Ascending aorta (tissue), 2 donors: ENCODE results near the gene MVB12B. TPM values are rescaled to one million over a fixed set of nuclear protein-coding genes. Genes with fewer than 3 reads are reported as not detected.
"Not testable (repeated sequence)": the region's sequence is repeated elsewhere in the genome, so short reads cannot be mapped to it uniquely, and the experiment has no call there.

Experiments used
- DNase-seq, 2 donors: peaks; one replicate each; pipeline ENCODE4 v3.0.0-alpha.2; 2019; ENCODE audit warnings: low spot score in 2 of 2
- H3K27ac ChIP-seq, 2 donors: fragments of 200-600 bp; sonication (generic); one replicate each; pipeline ENCODE4 v1.5.1; 2016 to 2017; ENCODE audit warnings: mild to moderate bottlenecking in 1 of 2
- H3K27me3 ChIP-seq: fragments of 200-600 bp; sonication (generic); one replicate; pipeline ENCODE4 v1.5.1; 2017
- H3K36me3 ChIP-seq, 2 donors: fragments of 200-600 bp; sonication (generic); one replicate each; pipeline ENCODE4 v1.5.1; 2016
- H3K4me1 ChIP-seq, 2 donors: fragments of 200-600 bp; sonication (generic); one replicate each; pipeline ENCODE4 v1.5.1; 2016 to 2017; ENCODE audit warnings: mild to moderate bottlenecking in 1 of 2
- H3K4me3 ChIP-seq, 2 donors: fragments of 200-600 bp; sonication (generic); one replicate each; pipeline ENCODE4 v1.5.1; 2016 to 2017; ENCODE audit warnings: mild to moderate bottlenecking in 1 of 2
- H3K9me3 ChIP-seq, 2 donors: fragments of 200-600 bp; sonication (generic); one replicate each; pipeline ENCODE4 v1.5.1; 2016
- intact Hi-C: fragments of 100-400 bp; cut with DNase I; formaldehyde crosslinking; loops from one replicate; pipeline ENCODE4 v1.15.1; 2023
- total RNA-seq: library from RNA; depleted of rRNA; stranded (reverse); fragments of >200 nt; gene quantifications from one replicate; pipeline ENCODE4 v1.1.0, GENCODE V29; 2016
- TF ChIP-seq, protein P1 (sequence below), 3 experiments: fragments of 200-600 bp in 2 of 3; fragments of 450-650 bp in 1 of 3; sonication (generic) in 2 of 3; IDR thresholded peaks; one replicate each; pipeline ENCODE4 v1.5.1; 2016 to 2019; ENCODE audit warnings: antibody characterized with exemption in 3 of 3, mild to moderate bottlenecking in 1 of 3, moderate library complexity in 1 of 3

Gene MVB12B
- total RNA-seq, 1 donor from 2014 or later, result 9.4 TPM

DNA sequence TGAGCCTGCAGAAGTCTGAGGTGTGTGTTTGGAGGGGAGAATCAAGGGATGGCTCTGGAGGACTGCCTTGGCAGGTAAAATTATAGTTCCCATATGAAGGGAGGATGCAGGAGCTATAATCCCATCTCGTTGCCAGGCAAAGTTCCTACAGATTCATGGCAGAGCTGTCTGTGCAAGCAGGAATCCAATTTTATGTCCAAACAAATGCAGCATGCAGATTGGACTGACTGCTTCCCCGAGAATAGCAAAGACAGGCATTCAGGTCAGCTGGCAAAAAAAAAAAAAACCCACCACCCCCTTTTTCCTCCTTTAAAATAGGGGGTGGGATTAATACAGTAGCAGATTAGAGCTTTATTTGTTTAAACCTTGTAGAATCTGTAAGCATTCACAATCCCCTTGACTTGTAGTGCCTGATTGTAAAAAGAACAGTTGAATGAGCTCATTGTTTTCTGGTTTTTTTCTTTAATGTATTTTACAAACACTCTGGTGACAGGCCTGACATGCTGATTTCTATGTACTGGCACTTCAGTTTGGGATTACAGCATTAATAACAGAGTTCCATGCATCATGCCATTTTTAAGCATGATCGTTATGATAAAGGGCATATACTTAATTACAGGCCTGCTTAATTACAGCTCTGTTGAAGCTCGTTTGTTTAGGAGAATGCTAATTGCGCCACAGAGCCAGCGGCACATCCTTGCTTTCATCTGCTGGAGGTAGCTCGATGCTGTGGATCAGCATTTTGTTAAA, 145.7 kb downstream of the MVB12B start:
- no peaks in the 10 kb centered on the region for H3K27me3 ChIP-seq
- H3K4me3 ChIP-seq, result no peak overlapping the region
- TF ChIP-seq, protein P1, sequence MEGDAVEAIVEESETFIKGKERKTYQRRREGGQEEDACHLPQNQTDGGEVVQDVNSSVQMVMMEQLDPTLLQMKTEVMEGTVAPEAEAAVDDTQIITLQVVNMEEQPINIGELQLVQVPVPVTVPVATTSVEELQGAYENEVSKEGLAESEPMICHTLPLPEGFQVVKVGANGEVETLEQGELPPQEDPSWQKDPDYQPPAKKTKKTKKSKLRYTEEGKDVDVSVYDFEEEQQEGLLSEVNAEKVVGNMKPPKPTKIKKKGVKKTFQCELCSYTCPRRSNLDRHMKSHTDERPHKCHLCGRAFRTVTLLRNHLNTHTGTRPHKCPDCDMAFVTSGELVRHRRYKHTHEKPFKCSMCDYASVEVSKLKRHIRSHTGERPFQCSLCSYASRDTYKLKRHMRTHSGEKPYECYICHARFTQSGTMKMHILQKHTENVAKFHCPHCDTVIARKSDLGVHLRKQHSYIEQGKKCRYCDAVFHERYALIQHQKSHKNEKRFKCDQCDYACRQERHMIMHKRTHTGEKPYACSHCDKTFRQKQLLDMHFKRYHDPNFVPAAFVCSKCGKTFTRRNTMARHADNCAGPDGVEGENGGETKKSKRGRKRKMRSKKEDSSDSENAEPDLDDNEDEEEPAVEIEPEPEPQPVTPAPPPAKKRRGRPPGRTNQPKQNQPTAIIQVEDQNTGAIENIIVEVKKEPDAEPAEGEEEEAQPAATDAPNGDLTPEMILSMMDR (IDR thresholded peaks at IDR 0.05), result no peak
- no peak for DNase-seq
- H3K9me3 ChIP-seq, result no peaks in the 10 kb centered on the region
- intact Hi-C loops, result no loop called here
- H3K27ac ChIP-seq, result no peak overlapping the region
- no peaks in the 10 kb centered on the region for H3K4me1 ChIP-seq
- peaks cover 0 to 5% of the 10 kb centered on the region in 2 donors for H3K36me3 ChIP-seq

GRCh38 chr9:126472948-126473298, 146.3 kb downstream of the MVB12B start:
- TF ChIP-seq, protein P1 (IDR thresholded peaks at IDR 0.05), result no peak
- H3K9me3 ChIP-seq, result no peaks in the 10 kb centered on the region
- intact Hi-C loops, result no loop called here
- peaks cover 0 to 5% of the 10 kb centered on the region in 2 donors for H3K36me3 ChIP-seq
- no peaks in the 10 kb centered on the region for H3K4me1 ChIP-seq
- no peak for DNase-seq
- no peak overlapping the region for H3K4me3 ChIP-seq
- no peak overlapping the region for H3K27ac ChIP-seq
- no peaks in the 10 kb centered on the region for H3K27me3 ChIP-seq

- Histone ChIP-seq H3K27me3 (no peaks in the 10 kb centered on the region), H3K36me3 (no peaks in the 10 kb centered on the region), H3K27ac (no peak overlapping the region), H3K4me3 (no peak overlapping the region), H3K4me1 (no peaks in the 10 kb centered on the region), H3K9me3 (no peaks in the 10 kb centered on the region)
- TF ChIP-seq, protein P1 (IDR thresholded peaks at IDR 0.05), result no peak
- intact Hi-C loops, result no loop called here
- DNase-seq, result no peak
These were observed 147.7 kb downstream of the MVB12B start for GRCh38 chr9:126474206-126474765.

DNA sequence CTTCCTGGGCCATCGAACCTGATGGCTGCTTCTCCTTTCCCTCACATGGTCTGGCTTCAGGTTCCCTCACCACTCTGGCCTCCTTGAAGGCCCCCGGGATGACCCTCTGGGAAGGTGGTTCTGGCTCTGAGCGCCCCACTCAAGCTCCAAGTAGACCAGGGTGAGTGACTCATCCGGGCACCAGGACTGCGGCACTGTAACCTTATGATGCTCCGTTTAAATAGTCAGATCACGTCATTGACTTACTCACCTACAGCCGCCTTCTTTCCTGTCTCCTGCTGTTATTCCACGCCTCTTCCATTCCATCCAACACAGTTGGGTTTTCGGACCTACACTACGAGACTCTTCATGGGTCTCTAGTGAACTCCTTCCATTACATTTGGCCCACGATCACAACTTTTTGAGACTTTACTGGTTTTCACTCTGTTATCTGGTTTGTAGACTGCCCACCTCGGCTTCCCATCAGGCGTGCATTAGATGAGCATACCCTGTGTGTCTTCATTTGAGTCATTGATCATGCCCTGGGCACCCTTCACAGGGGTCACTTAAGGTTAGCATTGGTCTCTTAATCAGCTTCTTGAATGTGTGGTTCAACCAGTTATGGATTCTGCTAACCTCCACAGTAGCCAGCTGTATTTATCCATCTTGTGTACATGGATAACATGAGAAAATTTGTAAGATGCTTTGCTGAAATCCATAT, 148.3 kb downstream of the MVB12B start:
- intact Hi-C loops, result no loop called here

GRCh38 chr9:126475933-126476555, 149.4 kb downstream of the MVB12B start:
- no peak for DNase-seq
- H3K4me1 ChIP-seq, result no peaks in the 10 kb centered on the region
- no peak overlapping the region for H3K4me3 ChIP-seq
- H3K9me3 ChIP-seq, result no peaks in the 10 kb centered on the region
- intact Hi-C loops, result no loop called here
- H3K27me3 ChIP-seq, result no peaks in the 10 kb centered on the region
- H3K27ac ChIP-seq, result no peak overlapping the region
- TF ChIP-seq, protein P1 (IDR thresholded peaks at IDR 0.05), result no peak
- peaks cover 0 to 4% of the 10 kb centered on the region in 2 donors for H3K36me3 ChIP-seq

More for the DNA sequence above, 148.3 kb downstream of the MVB12B start:
- DNase-seq, result no peak
- H3K9me3 ChIP-seq, result no peaks in the 10 kb centered on the region
- TF ChIP-seq, protein P1 (IDR thresholded peaks at IDR 0.05), result no peak
- no peak overlapping the region for H3K27ac ChIP-seq
- peaks cover 0 to 2% of the 10 kb centered on the region in 2 donors for H3K36me3 ChIP-seq
- H3K4me1 ChIP-seq, result no peaks in the 10 kb centered on the region
- H3K4me3 ChIP-seq, result no peak overlapping the region
- H3K27me3 ChIP-seq, result no peaks in the 10 kb centered on the region

DNA sequence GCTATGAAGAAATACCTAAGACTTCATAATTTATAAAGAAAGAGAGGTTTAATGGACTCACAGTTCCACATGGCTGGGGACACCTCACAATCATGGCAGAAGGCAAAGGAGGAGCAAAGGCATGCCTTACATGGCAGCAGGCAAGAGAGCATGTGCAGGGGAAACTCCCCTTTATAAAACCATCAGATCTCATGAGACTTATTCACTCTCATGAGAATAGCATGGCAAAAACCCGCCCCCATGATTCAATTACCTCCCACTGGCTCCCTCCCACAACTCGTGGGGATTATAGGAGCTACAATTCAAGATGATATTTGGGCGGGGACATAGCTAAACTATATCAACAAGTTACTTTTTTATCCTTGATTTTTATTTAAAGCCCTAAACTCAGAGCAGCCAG, 150.8 kb downstream of the MVB12B start:
- H3K9me3 ChIP-seq, H3K4me1 ChIP-seq, DNase-seq, H3K27me3 ChIP-seq, H3K4me3 ChIP-seq, H3K27ac ChIP-seq, H3K36me3 ChIP-seq, intact Hi-C loops: not testable (repeated sequence)
